HCT116 (cell line): ENCODE measurements around the gene MOK. TPM values are rescaled to one million over a fixed set of nuclear protein-coding genes. Genes with fewer than 3 reads are reported as not detected.

ENCODE experiments used
- ATAC-seq: fragments of 200-7000 bp; cut with Tn5 transposase; 2 replicates; pipeline ENCODE4 v1.9.1; 2020; ENCODE audit warnings: mild to moderate bottlenecking, moderate library complexity
- BruUV-seq: library from RNA; stranded (reverse); fragments of 400-500 nt; replicated peaks from 2 replicates; lab custom pipeline; 2021; lab: Mats Ljungman, UMichigan
- CTCF ChIA-PET: fragments of 300-600 bp; sonication (Branson Sonifier 250); formaldehyde crosslinking; loops from one replicate; lab custom pipeline; 2021; ENCODE audit warnings: antibody characterized with exemption; lab: Charles Lee
- POLR2A ChIA-PET: fragments of 300-600, 350-600 bp; sonication (Branson Sonifier 250); formaldehyde crosslinking; loops from one replicate; lab custom pipeline; 2021; ENCODE audit warnings: antibody characterized with exemption; lab: Charles Lee
- RAD21 ChIA-PET, 2 experiments: fragments of 300-600 bp; sonication (Branson Sonifier 250); formaldehyde crosslinking; loops; one replicate each; lab custom pipeline; 2023; ENCODE audit warnings: low total read pairs in 2 of 2; ENCODE audit not compliant: uncharacterized antibody in 2 of 2, unreplicated experiment in 2 of 2, low non-redundant PET in 1 of 2; lab: Charles Lee
- DNase-seq: peaks from one replicate; pipeline ENCODE4 v3.0.0-alpha.2; 2010; ENCODE audit warnings: low read depth, low spot score
- H2AFZ ChIP-seq: fragments of 200-600 bp; shearing (Covaris generic), sonication (generic); 2 replicates; pipeline ENCODE4 v1.6.1; 2017; ENCODE audit warnings: low read depth, mixed run types, mixed read lengths, antibody characterized with exemption, low read length; ENCODE audit not compliant: poor library complexity, severe bottlenecking
- H3K27ac ChIP-seq: 2 replicates; pipeline ENCODE4 v1.5.1; 2012; ENCODE audit warnings: low read depth, low read length
- H3K27me3 ChIP-seq: fragments of 200-600 bp; sonication (generic); 2 replicates; pipeline ENCODE4 v1.6.1; 2016; ENCODE audit warnings: mixed run types, low read length, mixed read lengths; ENCODE audit not compliant: insufficient read depth
- H3K36me3 ChIP-seq, 2 experiments: fragments of 200-500 bp in 1 of 2; fragments of 200-600 bp in 1 of 2; sonication (Bioruptor generic) in 1 of 2; sonication (generic) in 1 of 2; 2 replicates each; pipeline versions ENCODE4 v1.5.1 to v1.6.1; 2014 to 2016; ENCODE audit warnings: low read length in 2 of 2, inconsistent platforms in 1 of 2, mixed read lengths in 1 of 2, mixed run types in 1 of 2; ENCODE audit not compliant: insufficient read depth in 2 of 2, control insufficient read depth in 1 of 2
- H3K4me1 ChIP-seq, 2 experiments: fragments of 200-600 bp in 1 of 2; sonication (generic) in 1 of 2; 2 replicates each; pipeline versions ENCODE4 v1.5.1 to v1.6.1; 2012 to 2017; ENCODE audit warnings: low read length in 2 of 2, inconsistent platforms in 1 of 2, mild to moderate bottlenecking in 1 of 2, mixed read lengths in 1 of 2, mixed run types in 1 of 2, moderate library complexity in 1 of 2; ENCODE audit not compliant: insufficient read depth in 2 of 2, control insufficient read depth in 1 of 2
- H3K4me2 ChIP-seq: fragments of 200-600 bp; sonication (generic); 2 replicates; pipeline ENCODE4 v1.6.1; 2017; ENCODE audit warnings: mixed run types, low read length, mixed read lengths
- H3K4me3 ChIP-seq, 2 experiments: fragments of 200-600 bp in 1 of 2; sonication (generic) in 1 of 2; replicated peaks in 1 of 2; 2 replicates each; pipeline ENCODE4 v1.5.1; 2011 to 2016; ENCODE audit warnings: low read length in 2 of 2, control low read depth in 1 of 2, low read depth in 1 of 2, mild to moderate bottlenecking in 1 of 2, mixed read lengths in 1 of 2, mixed run types in 1 of 2
- H3K79me2 ChIP-seq: fragments of 200-600 bp; sonication (generic); 2 replicates; pipeline ENCODE4 v1.6.1; 2017; ENCODE audit warnings: mild to moderate bottlenecking, mixed run types, low read length, moderate library complexity, mixed read lengths; ENCODE audit not compliant: insufficient read depth
- H3K9ac ChIP-seq: fragments of 200-600 bp; sonication (generic); 2 replicates; pipeline ENCODE4 v1.6.1; 2016; ENCODE audit warnings: low read length, mixed read lengths
- H3K9me2 ChIP-seq: fragments of 200-600 bp; sonication (generic), shearing (Covaris generic); 2 replicates; pipeline ENCODE4 v1.6.1; 2017; ENCODE audit warnings: mixed run types, mild to moderate bottlenecking, moderate library complexity; ENCODE audit not compliant: insufficient read depth
- H3K9me3 ChIP-seq, 2 experiments: fragments of 200-500 bp in 1 of 2; fragments of 200-600 bp in 1 of 2; sonication (Bioruptor generic) in 1 of 2; sonication (generic) in 1 of 2; 2 replicates each; pipeline ENCODE4 v1.6.1; 2014 to 2017; ENCODE audit warnings: low read length in 2 of 2, mixed read lengths in 2 of 2, inconsistent platforms in 1 of 2, low read depth in 1 of 2, mild to moderate bottlenecking in 1 of 2, mixed run types in 1 of 2, moderate library complexity in 1 of 2; ENCODE audit not compliant: control insufficient read depth in 1 of 2, insufficient read depth in 1 of 2
- H4K20me1 ChIP-seq: fragments of 200-600 bp; sonication (generic), shearing (Covaris generic); 2 replicates; pipeline ENCODE4 v1.6.1; 2017; ENCODE audit warnings: mixed run types, mild to moderate bottlenecking, moderate library complexity; ENCODE audit not compliant: insufficient read depth
- CBX3 ChIP-seq: IDR thresholded peaks from 2 replicates; pipeline ENCODE4 v1.6.1; 2012; ENCODE audit warnings: low read depth
- CEBPB ChIP-seq: IDR thresholded peaks from 2 replicates; pipeline ENCODE4 v1.6.1; 2012; ENCODE audit warnings: low read depth
- ELF1 ChIP-seq: IDR thresholded peaks from 2 replicates; pipeline ENCODE4 v1.6.1; 2012; ENCODE audit warnings: low read depth, borderline replicate concordance
- EZH2 ChIP-seq: fragments of 200-600 bp; sonication (generic); IDR thresholded peaks from 2 replicates; pipeline ENCODE4 v1.6.1; 2017; ENCODE audit warnings: antibody characterized with exemption, mixed run types
- EZH2phosphoT487 ChIP-seq: fragments of 200-600 bp; IDR thresholded peaks from 2 replicates; pipeline ENCODE4 v1.6.1; 2018; ENCODE audit warnings: antibody characterized with exemption, borderline replicate concordance
- RAD21 ChIP-seq: IDR thresholded peaks from 2 replicates; pipeline ENCODE4 v1.6.1; 2012; ENCODE audit warnings: low read depth, mild to moderate bottlenecking
- TCF7L2 ChIP-seq: IDR thresholded peaks from 2 replicates; pipeline ENCODE4 v1.7.0; 2011; ENCODE audit warnings: borderline replicate concordance, inconsistent platforms; ENCODE audit not compliant: insufficient read depth, insufficient read length; ENCODE audit errors: extremely low read depth
- intact Hi-C: fragments of 100-400 bp; cut with micrococcal nuclease; formaldehyde crosslinking; loops from 2 replicates; pipeline ENCODE4 v1.10.0; 2022
- total RNA-seq: library from RNA; stranded (reverse); gene quantifications from one replicate; pipeline ENCODE4 v1.2.1, GENCODE V29; 2021; ENCODE audit not compliant: unreplicated experiment

The MOK gene
- total RNA-seq, 1 experiment from 2014 or later: 9.4 TPM

GRCh38 chr14:102211240-102211639 is 93.7 kb downstream of the MOK start:
- H3K4me2 ChIP-seq: no peak overlapping the region
- intact Hi-C loops: no loop called here
- H3K4me3 ChIP-seq: no peak overlapping the region
- H3K9me2 ChIP-seq: no peaks in the 10 kb centered on the region
- no TSS peak for BruUV-seq
- TF ChIP-seq EZH2phosphoT487 (no peak), CBX3 (no peak)
- no peaks in the 10 kb centered on the region for H3K27me3 ChIP-seq
- ChIA-PET RAD21 (no interaction called here), CTCF (no interaction called here), POLR2A (no interaction called here)
- DNase-seq (no peak), ATAC-seq (no peak)
- H4K20me1 ChIP-seq: no peaks in the 10 kb centered on the region
- H3K36me3 ChIP-seq: peaks cover 2 to 6% of the 10 kb centered on the region in 2 experiments; a peak in 2 of 4 replicates
- no peak overlapping the region for H2AFZ ChIP-seq
- no peaks in the 10 kb centered on the region for H3K4me1 ChIP-seq
- H3K9me3 ChIP-seq: no peaks in the 10 kb centered on the region
- H3K27ac ChIP-seq: no peak overlapping the region
- H3K79me2 ChIP-seq: peaks cover 25% of the 10 kb centered on the region
- H3K9ac ChIP-seq: no peak overlapping the region

DNA sequence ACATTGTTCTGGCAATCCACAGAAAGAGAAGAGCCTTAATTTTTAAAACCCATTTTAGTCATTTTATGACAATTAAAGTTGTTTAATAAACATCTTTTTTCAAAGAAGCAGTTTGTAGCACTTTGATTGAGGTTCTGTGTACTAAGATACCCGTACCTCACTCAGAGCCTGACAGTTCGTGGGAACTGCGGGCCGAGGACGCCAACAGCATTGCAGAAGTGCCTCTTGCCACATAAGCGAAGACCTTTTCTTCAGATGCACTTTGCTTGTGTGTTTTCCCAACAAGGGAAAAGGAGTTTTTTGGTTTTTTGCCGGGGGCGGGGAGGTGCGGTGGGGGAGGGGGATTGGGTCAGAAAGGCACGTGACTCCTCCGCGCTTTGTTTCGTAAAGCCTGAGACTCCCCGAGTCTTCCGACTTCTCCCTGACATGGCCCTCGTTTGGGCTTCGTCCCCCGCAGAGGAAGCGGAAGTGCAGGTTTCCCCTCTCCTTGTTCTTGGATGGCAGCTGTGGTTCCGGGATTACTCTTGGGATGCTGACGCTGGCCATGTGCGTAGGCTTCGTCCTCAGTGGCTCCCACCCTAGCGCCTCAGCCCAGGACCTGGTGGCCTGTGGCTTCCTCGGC is 94.4 kb downstream of the MOK start:
- peaks cover 2 to 6% of the 10 kb centered on the region in 2 experiments; a peak in 2 of 4 replicates for H3K36me3 ChIP-seq
- BruUV-seq: no TSS peak
- no peak overlapping the region for H3K4me3 ChIP-seq
- no peak for DNase-seq
- ChIA-PET RAD21 (no interaction called here), POLR2A (no interaction called here), CTCF (no interaction called here)
- H3K4me1 ChIP-seq: no peaks in the 10 kb centered on the region
- intact Hi-C loops: no loop called here
- no peak overlapping the region for H3K9ac ChIP-seq
- H3K27ac ChIP-seq: no peak overlapping the region
- no peaks in the 10 kb centered on the region for H3K9me2 ChIP-seq
- no peak overlapping the region for H3K4me2 ChIP-seq
- TF ChIP-seq EZH2 (no peak), RAD21 (no peak), TCF7L2 (no peak), CEBPB (no peak), ELF1 (no peak)
- peaks cover 22% of the 10 kb centered on the region for H3K79me2 ChIP-seq
- no peak for ATAC-seq
- H2AFZ ChIP-seq: no peak overlapping the region
- H3K9me3 ChIP-seq: no peaks in the 10 kb centered on the region
- H3K27me3 ChIP-seq: no peaks in the 10 kb centered on the region
- H4K20me1 ChIP-seq: no peaks in the 10 kb centered on the region
